HFFc6 (cell line): ENCODE data around the gene ERCC6L. TPM values are rescaled to one million over a fixed set of nuclear protein-coding genes. Genes with fewer than 3 reads are reported as not detected.
"Not testable (repeated sequence)": the region's sequence is repeated elsewhere in the genome, so short reads cannot be mapped to it uniquely, and the experiment has no call there.

ENCODE experiments used
- DNase-seq: peaks from one replicate; pipeline ENCODE4 v3.0.0-alpha.2; 2018
- H3K27ac Mint-ChIP-seq: 2 replicates; pipeline ENCODE4 v1.8.0; 2020; ENCODE audit warnings: mild to moderate bottlenecking, mixed read lengths
- H3K27me3 Mint-ChIP-seq: 2 replicates; pipeline ENCODE4 v1.8.0; 2021; ENCODE audit warnings: mild to moderate bottlenecking, moderate library complexity, mixed read lengths; ENCODE audit not compliant: insufficient read depth
- H3K36me3 Mint-ChIP-seq: 2 replicates; pipeline ENCODE4 v1.8.0; 2021; ENCODE audit warnings: low read depth, mixed read lengths
- H3K4me1 Mint-ChIP-seq: 2 replicates; pipeline ENCODE4 v1.8.0; 2020; ENCODE audit warnings: low read depth, mixed read lengths
- H3K4me3 Mint-ChIP-seq: 2 replicates; pipeline ENCODE4 v1.8.0; 2020; ENCODE audit warnings: mild to moderate bottlenecking, moderate library complexity, mixed read lengths
- H3K9me3 Mint-ChIP-seq: 2 replicates; pipeline ENCODE4 v1.8.0; 2020; ENCODE audit warnings: mild to moderate bottlenecking, mixed read lengths
- total RNA-seq, 6 experiments: library from RNA; stranded (reverse); fragmentation: NEBNext Ultra II Directional; extraction: Animal tissue kit (Norgen Biotek cat#: 25700); gene quantifications; 2 replicates in 1 of 6; 3 replicates in 5 of 6; pipeline ENCODE4 v1.2.3, GENCODE V29; 2021
- TF ChIP-seq, protein P1 (sequence below): fragments of 200-600 bp; sonication (generic); IDR thresholded peaks from 2 replicates; pipeline ENCODE4 v1.5.0; 2021; ENCODE audit warnings: antibody characterized with exemption, mild to moderate bottlenecking

The ERCC6L gene
- total RNA-seq, 6 experiments from 2014 or later = 3.1 to 7.2 (median 6.6) TPM

DNA sequence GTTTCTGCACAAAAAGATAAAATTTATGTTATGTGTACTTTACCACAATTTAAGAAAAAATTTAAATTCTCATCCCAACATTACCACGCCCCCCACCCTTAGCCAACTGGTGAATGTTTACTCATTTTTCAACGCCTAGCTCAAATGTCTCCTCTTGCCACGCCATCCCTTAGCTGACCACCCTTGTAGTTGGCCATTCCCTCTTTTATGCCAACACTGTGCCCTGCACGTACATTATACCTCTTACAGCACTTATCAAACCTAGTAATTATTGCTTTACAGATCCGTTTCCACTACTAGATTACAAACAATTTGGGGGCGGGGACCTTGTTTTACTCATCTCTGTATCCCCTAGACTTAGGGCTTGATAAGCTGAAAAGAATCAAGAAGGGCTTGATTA lies 644 bp downstream of the ERCC6L start:
- Mint-ChIP-seq H3K27me3 (peaks cover 3% of the 10 kb centered on the region), H3K36me3 (peaks cover 4% of the 10 kb centered on the region), H3K4me1 (peaks cover 28% of the 10 kb centered on the region), H3K9me3 (no peaks in the 10 kb centered on the region), H3K27ac (peak overlapping the region; percentile 70), H3K4me3 (peak overlapping the region; percentile 88)
- DNase-seq = no peak
- TF ChIP-seq, protein P1, sequence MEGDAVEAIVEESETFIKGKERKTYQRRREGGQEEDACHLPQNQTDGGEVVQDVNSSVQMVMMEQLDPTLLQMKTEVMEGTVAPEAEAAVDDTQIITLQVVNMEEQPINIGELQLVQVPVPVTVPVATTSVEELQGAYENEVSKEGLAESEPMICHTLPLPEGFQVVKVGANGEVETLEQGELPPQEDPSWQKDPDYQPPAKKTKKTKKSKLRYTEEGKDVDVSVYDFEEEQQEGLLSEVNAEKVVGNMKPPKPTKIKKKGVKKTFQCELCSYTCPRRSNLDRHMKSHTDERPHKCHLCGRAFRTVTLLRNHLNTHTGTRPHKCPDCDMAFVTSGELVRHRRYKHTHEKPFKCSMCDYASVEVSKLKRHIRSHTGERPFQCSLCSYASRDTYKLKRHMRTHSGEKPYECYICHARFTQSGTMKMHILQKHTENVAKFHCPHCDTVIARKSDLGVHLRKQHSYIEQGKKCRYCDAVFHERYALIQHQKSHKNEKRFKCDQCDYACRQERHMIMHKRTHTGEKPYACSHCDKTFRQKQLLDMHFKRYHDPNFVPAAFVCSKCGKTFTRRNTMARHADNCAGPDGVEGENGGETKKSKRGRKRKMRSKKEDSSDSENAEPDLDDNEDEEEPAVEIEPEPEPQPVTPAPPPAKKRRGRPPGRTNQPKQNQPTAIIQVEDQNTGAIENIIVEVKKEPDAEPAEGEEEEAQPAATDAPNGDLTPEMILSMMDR = no peak

DNA sequence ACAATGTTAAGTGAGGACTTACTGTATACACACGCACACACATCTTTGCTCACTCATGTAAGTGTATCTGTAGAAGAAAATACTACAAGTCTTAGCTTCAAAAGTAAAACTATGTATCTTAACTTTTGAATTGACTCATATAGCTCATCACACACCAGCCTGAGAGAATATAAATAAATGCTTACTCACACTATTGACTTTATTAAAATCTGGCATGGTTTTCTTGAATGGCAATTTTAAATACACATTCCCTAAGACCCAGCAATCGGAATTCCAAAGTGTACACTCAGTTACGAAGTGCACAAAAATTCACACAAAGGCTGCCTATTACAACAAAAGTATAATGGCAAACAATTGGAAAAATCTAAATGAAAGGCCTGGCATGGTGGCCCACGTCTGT lies 2.0 kb downstream of the ERCC6L start:
- peak overlapping the region; percentile 49 for H3K4me3 Mint-ChIP-seq
- H3K27ac Mint-ChIP-seq = no peak overlapping the region
- H3K36me3 Mint-ChIP-seq = peaks cover 4% of the 10 kb centered on the region
- H3K9me3 Mint-ChIP-seq = no peaks in the 10 kb centered on the region
- H3K4me1 Mint-ChIP-seq = peaks cover 24% of the 10 kb centered on the region
- DNase-seq = peak; percentile 31
- TF ChIP-seq, protein P1 = no peak
- peaks cover 3% of the 10 kb centered on the region for H3K27me3 Mint-ChIP-seq

DNA sequence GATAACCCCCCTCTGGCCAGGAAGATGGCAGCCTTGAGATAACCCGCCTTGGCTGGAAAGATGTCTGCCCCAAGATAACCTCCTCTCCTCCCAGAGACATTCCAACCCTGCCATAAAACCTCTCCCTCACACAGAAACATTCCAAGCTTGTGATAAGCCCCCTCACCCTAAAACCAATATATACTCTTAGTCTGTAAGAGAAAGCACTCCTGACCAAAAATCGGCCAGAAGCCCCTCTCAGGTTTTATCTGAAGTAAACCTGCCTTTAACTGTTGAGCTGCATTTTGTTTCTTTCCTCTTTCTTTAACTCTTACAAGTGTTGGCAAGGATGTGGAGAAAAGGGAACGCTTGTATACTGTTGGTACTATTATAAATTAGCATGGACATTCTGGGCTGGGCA lies 8.5 kb downstream of the ERCC6L start:
- Mint-ChIP-seq H3K27me3 (no peaks in the 10 kb centered on the region), H3K27ac (no peak overlapping the region), H3K9me3 (peaks cover 9% of the 10 kb centered on the region), H3K36me3 (peaks cover 23% of the 10 kb centered on the region), H3K4me1 (no peaks in the 10 kb centered on the region), H3K4me3 (no peak overlapping the region)
- TF ChIP-seq, protein P1 = no peak
- DNase-seq = no peak

DNA sequence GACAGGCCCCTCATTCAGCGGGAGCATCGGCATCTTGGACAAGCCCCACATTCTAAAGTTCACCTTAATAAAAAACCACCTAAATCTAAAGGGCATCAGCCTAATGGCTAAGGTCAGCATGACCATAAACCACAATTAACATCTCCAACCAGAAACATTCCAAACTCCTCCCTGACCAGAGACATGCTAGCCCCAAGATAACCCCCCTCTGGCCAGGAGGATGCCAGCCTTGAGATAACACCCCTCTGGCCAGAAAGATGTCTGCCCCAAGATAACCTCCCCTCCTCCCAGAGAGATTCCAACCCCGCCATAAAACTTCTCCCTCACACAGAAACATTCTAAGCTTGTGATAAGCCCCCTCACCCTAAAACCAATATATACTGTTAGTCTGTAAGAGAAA lies 18.5 kb downstream of the ERCC6L start:
- H3K27me3 Mint-ChIP-seq, H3K27ac Mint-ChIP-seq, DNase-seq, H3K4me3 Mint-ChIP-seq, H3K4me1 Mint-ChIP-seq, H3K9me3 Mint-ChIP-seq: not testable (repeated sequence)
- H3K36me3 Mint-ChIP-seq = peaks cover 25% of the 10 kb centered on the region

DNA sequence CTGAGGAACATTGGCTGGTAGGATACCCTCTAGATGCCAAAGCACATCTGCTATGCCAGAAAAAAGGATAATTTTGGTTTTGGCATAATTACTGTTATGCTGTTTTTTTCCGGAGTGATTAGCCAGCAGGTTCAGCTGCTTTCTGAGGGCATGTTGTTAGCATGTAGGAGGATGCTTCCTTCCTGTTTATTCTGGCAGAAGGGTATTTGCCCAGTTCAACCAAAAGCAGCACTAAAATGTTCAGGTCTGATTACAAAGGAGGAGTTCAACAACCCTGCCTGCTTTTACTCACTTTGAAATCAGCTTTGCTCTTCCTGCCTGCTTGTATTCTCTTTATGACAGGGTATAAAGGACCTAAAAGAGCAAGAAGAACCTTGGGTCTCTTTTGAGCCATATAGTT lies 21.9 kb downstream of the ERCC6L start:
- Mint-ChIP-seq H3K9me3 (no peaks in the 10 kb centered on the region), H3K27me3 (no peaks in the 10 kb centered on the region), H3K4me1 (no peaks in the 10 kb centered on the region), H3K4me3 (no peak overlapping the region), H3K27ac (no peak overlapping the region), H3K36me3 (peaks cover 20% of the 10 kb centered on the region)
- TF ChIP-seq, protein P1 = no peak
- DNase-seq = no peak

DNA sequence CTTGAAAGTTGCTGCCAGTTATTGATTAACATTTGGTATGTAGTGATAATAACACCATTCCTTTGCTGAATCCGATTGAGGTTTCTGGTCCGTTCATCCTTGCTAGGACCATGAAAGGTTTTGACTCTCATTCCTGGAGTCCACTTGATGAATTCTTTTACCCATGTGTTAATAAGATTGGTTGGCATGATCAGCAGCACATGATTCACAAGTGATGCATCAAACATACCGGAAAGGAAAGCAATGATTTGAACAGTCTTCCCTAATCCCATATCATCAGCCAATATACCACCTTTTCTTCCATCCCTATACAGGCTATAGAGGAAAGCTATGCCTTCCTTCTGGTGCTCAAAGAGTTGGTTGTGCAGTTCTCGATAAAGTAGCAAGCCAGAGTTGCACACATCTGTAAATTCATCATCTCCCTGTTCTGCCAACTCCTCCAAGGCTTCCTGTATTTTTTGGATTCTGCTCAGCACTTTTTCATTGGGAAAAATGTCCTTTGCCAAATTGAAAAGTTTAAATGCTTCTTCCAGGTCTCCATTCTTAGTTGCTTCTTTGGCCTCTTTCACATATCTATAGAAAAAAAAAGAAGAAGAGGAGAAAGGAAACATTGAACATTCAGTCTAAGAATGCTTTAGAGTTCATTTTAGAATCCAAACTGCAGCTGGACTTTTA lies 30.6 kb downstream of the ERCC6L start:
- Mint-ChIP-seq H3K4me3 (no peak overlapping the region), H3K27me3 (no peaks in the 10 kb centered on the region), H3K36me3 (peaks cover 24% of the 10 kb centered on the region), H3K9me3 (no peaks in the 10 kb centered on the region), H3K4me1 (peaks cover 11% of the 10 kb centered on the region), H3K27ac (no peak overlapping the region)
- DNase-seq = no peak
- TF ChIP-seq, protein P1 = no peak
